SH-SY5Y (cell line): ENCODE measurements around the gene SPATA17.

Experiments used
- GATA2 ChIP-seq: IDR thresholded peaks from 2 replicates; pipeline ENCODE4 v1.6.1; 2011; ENCODE audit warnings: mild to moderate bottlenecking, low read depth, low read length
- GATA3 ChIP-seq: IDR thresholded peaks from 2 replicates; pipeline ENCODE4 v1.6.1; 2011; ENCODE audit warnings: low read depth, mild to moderate bottlenecking, low read length, moderate library complexity

DNA sequence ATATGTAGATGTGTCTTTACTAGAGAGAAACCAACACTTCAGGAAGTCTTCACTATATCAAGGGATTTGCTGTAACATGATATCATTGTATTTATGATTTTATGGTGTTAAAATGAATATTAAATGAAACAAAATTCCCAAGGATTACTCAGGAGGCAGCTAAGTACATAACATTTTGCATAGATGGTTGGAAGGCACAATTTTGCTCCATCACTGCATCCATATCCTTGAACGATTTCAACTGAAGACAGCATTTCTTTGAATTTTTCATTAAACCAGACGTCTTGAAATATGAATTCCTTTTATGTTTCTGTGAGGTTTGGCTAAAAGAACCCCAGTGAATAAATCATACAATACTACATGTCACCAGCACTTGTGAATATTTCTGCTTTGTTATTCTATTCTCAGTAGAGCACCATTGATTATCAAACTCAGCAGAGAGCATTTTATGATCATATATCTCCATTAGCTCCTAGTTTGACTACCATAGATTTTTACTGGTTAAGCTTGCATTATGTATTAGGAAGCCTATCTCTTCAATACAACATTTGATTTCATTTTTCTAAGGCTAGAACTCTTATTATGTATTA is 37.3 kb downstream of the SPATA17 start:
- TF ChIP-seq GATA2 (no peak), GATA3 (no peak)
